Right lobe of liver (tissue), 6 donors: ENCODE results near the gene BPGM. TPM values are rescaled to one million over a fixed set of nuclear protein-coding genes. Genes with fewer than 3 reads are reported as not detected.

Experiments
- ATAC-seq, 4 donors: fragments of 200-7000 bp; cut with Tn5 transposase; one replicate each; pipeline ENCODE4 v1.9.1; 2020; ENCODE audit warnings: mild to moderate bottlenecking in 4 of 4, moderate library complexity in 4 of 4
- DNase-seq, 3 donors: peaks; one replicate each; pipeline ENCODE4 v3.0.0-alpha.2; 2020
- H3K27ac ChIP-seq, 3 donors: fragments of 200-600 bp; one replicate each; pipeline ENCODE4 v1.8.0; 2022
- H3K27me3 ChIP-seq, 2 donors: fragments of 200-600 bp; one replicate each; pipeline ENCODE4 v1.8.0; 2022
- H3K36me3 ChIP-seq, 4 donors: fragments of 200-600 bp; sonication (generic) in 1 of 4; one replicate each; pipeline versions ENCODE4 v1.5.1 to v1.8.0; 2017 to 2022; ENCODE audit warnings: control low read depth in 1 of 4
- H3K4me1 ChIP-seq, 4 donors: fragments of 200-600 bp; sonication (generic) in 1 of 4; one replicate each; pipeline versions ENCODE4 v1.5.1 to v1.8.0; 2017 to 2022; ENCODE audit warnings: control low read depth in 1 of 4
- H3K4me3 ChIP-seq, 3 donors: fragments of 200-600 bp; one replicate each; pipeline ENCODE4 v1.8.0; 2022
- H3K9me3 ChIP-seq, 4 donors: fragments of 200-600 bp; sonication (generic) in 1 of 4; one replicate each; pipeline versions ENCODE4 v1.5.1 to v1.8.0; 2017 to 2022; ENCODE audit warnings: control low read depth in 1 of 4
- POLR2A ChIP-seq: fragments of 450-650 bp; IDR thresholded peaks from one replicate; pipeline ENCODE4 v1.6.1; 2017; ENCODE audit warnings: antibody characterized with exemption, mild to moderate bottlenecking
- WGBS: methylation state at CpG from one replicate; pipeline ENCODE4 v1.1.6; 2018; ENCODE audit warnings: low coverage, low lambda C conversion rate; ENCODE audit not compliant: insufficient coverage; ENCODE audit errors: missing lambda C conversion rate; 5-methylcytosine and 5-hydroxymethylcytosine counted together
- intact Hi-C, 2 donors: fragments of 100-400 bp; cut with DNase I; formaldehyde crosslinking; loops; one replicate each; pipeline versions ENCODE4 v1.11.2 to v1.14.1; 2022
- total RNA-seq, 6 experiments: library from RNA; depleted of rRNA in 2 of 6; stranded (reverse); fragments of >200 nt in 2 of 6; fragmentation: NEBNext Ultra II Directional in 3 of 6; extraction: Animal tissue kit (Norgen Biotek cat#: 25700) in 3 of 6; gene quantifications; one replicate each; pipeline versions ENCODE4 v1.1.0 to v1.2.4, GENCODE V29; 2016 to 2023
- TF ChIP-seq, protein P1 (sequence below), 4 donors: fragments of 200-600 bp in 3 of 4; fragments of 450-650 bp in 1 of 4; IDR thresholded peaks; one replicate each; pipeline versions ENCODE4 v1.5.1 to v1.8.0; 2016 to 2022; ENCODE audit warnings: antibody characterized with exemption in 4 of 4, mild to moderate bottlenecking in 2 of 4
- donor health status: DM: no; HTN: yes; CAD: no.
- donor health status: DM: no; HTN: no; CAD: no.
- donor health status: DM: no; HTN: no; CAD: no.
- donor health status: DM: no; HTN: yes; CAD: no.
- donor health status: DM: no; HTN: yes; CAD: no.

The BPGM gene
- total RNA-seq, 6 experiments from 2014 or later, result 5.9 to 10.9 (median 7.3) TPM

DNA sequence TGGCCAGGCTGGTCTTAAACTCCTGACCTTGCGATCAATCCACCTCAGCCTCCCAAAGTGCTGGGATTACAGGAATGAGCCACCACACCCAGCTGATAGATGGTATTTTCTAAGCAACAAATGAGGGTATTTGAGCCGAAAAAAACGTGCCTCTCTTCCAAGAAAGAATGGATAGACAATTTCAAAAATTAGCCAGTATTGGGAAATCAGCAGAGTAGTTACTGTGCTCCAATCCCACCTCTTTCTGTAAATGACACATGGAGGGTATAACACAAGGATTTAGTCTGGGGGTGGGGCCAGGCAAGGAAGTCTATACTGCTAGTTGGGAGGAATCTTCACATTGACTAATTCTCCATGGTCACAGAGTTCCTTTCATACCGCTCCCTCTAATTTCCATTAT lies 9.2 kb upstream of the BPGM start:
- Histone ChIP-seq H3K4me3 (no peak overlapping the region), H3K9me3 (no peaks in the 10 kb centered on the region), H3K27me3 (no peaks in the 10 kb centered on the region), H3K27ac (no peak overlapping the region), H3K4me1 (no peaks in the 10 kb centered on the region), H3K36me3 (no peaks in the 10 kb centered on the region)
- ATAC-seq, result no peak
- DNase-seq, result no peak
- intact Hi-C loops, result no loop called here
- 52% methylated on average over 3 of the region's 4 CpGs for WGBS
- TF ChIP-seq, protein P1, sequence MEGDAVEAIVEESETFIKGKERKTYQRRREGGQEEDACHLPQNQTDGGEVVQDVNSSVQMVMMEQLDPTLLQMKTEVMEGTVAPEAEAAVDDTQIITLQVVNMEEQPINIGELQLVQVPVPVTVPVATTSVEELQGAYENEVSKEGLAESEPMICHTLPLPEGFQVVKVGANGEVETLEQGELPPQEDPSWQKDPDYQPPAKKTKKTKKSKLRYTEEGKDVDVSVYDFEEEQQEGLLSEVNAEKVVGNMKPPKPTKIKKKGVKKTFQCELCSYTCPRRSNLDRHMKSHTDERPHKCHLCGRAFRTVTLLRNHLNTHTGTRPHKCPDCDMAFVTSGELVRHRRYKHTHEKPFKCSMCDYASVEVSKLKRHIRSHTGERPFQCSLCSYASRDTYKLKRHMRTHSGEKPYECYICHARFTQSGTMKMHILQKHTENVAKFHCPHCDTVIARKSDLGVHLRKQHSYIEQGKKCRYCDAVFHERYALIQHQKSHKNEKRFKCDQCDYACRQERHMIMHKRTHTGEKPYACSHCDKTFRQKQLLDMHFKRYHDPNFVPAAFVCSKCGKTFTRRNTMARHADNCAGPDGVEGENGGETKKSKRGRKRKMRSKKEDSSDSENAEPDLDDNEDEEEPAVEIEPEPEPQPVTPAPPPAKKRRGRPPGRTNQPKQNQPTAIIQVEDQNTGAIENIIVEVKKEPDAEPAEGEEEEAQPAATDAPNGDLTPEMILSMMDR (IDR thresholded peaks at IDR 0.05), result no peak
- TF ChIP-seq POLR2A, result no peak

GRCh38 chr7:134637934-134638719 lies 8.5 kb upstream of the BPGM start:
- no peak overlapping the region for H3K27ac ChIP-seq
- no peak overlapping the region for H3K4me3 ChIP-seq
- H3K27me3 ChIP-seq, result no peaks in the 10 kb centered on the region
- no peaks in the 10 kb centered on the region for H3K9me3 ChIP-seq
- 43% methylated on average over 7 of the region's 7 CpGs for WGBS
- no peaks in the 10 kb centered on the region for H3K36me3 ChIP-seq
- TF ChIP-seq, protein P1 (IDR thresholded peaks at IDR 0.05), result no peak
- no peak for TF ChIP-seq POLR2A
- ATAC-seq (no peak), DNase-seq (no peak)
- intact Hi-C loops, result no loop called here
- H3K4me1 ChIP-seq, result no peaks in the 10 kb centered on the region

DNA sequence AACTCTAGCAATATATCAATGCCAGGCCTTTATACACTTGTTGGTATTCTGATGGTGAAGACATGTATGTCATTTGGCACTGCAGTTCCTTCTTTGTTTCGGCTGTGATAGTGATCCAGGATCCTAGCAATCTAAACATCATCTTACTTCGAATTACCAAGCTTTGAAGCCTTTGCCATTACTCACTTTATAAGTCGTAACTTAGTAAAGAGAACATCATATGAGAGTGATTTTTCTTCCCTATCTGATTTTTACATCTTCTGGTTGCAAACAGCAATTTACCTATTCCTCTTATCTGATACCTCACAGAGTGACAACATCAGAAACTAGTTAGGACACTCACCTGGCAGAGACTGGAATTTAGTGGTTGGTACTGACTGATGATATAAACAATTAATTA lies 7.6 kb upstream of the BPGM start:
- 71% methylated on average over 3 of the region's 3 CpGs for WGBS
- Histone ChIP-seq H3K27me3 (no peaks in the 10 kb centered on the region), H3K4me1 (no peaks in the 10 kb centered on the region), H3K4me3 (no peak overlapping the region), H3K27ac (no peak overlapping the region), H3K36me3 (no peaks in the 10 kb centered on the region), H3K9me3 (no peaks in the 10 kb centered on the region)
- no peak for DNase-seq
- intact Hi-C loops, result no loop called here
- ATAC-seq, result no peak
- TF ChIP-seq, protein P1 (IDR thresholded peaks at IDR 0.05), result no peak
- TF ChIP-seq POLR2A, result no peak

DNA sequence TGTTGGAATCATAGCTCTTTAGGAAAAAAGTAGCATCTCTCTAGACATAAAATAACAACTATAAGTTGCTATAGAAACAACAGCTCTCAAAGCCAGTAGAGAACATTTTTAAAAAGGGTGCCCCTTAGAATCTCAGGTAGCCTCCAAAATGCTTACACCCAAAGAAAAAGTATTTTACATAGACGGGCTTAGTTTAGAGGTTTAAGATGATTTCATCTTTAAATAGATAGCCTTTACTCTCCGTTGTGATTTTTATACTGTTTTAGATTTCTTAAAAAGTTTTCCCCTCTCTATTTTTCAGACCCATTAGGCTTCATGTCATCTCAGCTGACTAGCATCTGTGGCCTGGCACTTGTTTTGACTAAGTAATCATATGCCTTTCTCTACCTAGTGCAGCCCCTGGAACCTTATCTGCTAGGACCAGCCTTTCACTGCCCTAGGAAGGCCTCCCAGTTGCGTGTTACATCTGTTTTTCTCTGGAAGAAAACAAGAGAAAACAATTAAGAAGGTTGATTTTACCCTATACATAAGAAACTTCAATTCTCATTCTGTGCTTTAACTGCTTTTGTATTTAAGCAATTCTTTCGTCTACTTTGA lies 6.9 kb upstream of the BPGM start:
- Histone ChIP-seq H3K36me3 (no peaks in the 10 kb centered on the region), H3K4me3 (no peak overlapping the region), H3K27ac (no peak overlapping the region), H3K4me1 (no peaks in the 10 kb centered on the region), H3K27me3 (no peaks in the 10 kb centered on the region), H3K9me3 (no peaks in the 10 kb centered on the region)
- DNase-seq (no peak), ATAC-seq (no peak)
- no peak for TF ChIP-seq POLR2A
- TF ChIP-seq, protein P1 (IDR thresholded peaks at IDR 0.05), result no peak
- WGBS, result 78% methylated on average over 4 of the region's 4 CpGs
- intact Hi-C loops, result no loop called here
